Measurements from ENCODE around the gene ANGPT4.

Gene ANGPT4

GRCh38 chr20:825710-826421 is 90.3 kb downstream of the ANGPT4 start:
- no peak for DNase-seq (ENCODE audit: low spot score)

DNA sequence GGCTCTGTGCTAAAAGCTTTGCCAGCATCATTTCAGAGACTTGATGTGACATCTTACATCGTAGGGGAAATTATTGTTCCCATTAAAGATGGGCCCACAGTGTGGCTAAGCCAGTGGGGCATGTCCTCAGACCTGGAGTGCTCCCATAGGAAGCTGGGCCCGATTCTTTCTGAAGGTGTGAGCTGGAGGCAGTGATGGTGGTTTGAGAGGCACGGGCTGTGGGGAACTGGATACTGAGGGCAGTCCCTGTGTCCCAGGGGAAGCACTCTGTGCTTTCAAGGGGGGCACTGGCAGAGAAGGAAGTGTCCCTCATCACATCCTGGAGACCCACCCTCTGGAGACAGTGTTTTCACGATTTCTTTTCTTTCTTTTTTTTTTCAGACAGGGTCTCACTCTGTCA is 91.2 kb downstream of the ANGPT4 start:
- no peak for DNase-seq (ENCODE audit: low spot score)

DNA sequence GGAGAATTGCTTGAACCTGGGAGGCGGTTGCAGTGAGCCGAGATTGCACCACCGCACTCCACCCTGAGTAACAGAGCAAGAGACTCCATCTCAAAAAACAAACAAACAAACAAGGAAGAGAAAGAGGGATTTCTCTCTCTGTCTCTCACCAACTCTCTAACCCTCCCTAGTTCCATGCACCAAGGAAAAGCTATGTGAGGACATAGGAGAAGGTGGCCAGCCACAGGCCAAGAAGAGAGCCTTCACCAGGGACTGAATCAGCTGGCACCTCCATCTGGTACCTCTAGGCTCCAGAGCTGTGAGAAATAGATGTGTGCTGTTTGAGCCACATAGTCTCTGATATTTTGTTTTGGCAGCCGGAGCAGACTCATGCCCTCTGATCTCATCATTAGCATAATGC is 91.6 kb downstream of the ANGPT4 start:
- DNase-seq (ENCODE audit: low spot score), result no peak

GRCh38 chr20:823574-823902 is 92.6 kb downstream of the ANGPT4 start:
- no peak for DNase-seq (ENCODE audit: low spot score)

- no peak for DNase-seq (ENCODE audit: low spot score)
Measured at GRCh38 chr20:822651-823573, 93.2 kb downstream of the ANGPT4 start.

DNA sequence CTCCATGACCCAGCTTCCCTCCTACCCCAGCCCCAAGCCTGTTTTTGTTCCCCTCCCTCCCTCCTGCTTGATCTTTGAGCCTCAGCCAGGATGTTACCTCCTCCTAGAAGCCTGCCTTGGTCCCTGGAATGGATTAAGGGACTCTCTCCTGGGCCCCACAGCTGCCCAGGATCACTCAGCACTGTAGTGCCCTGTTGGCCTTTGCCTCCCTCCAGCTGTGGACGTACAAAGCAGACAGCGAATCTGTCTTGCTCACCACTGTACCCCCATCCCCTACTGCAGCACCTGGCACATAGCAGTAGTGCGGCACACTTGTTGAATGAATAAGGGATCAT is 94.4 kb downstream of the ANGPT4 start:
- no peak for DNase-seq (ENCODE audit: low spot score)

GRCh38 chr20:821046-821730 is 94.9 kb downstream of the ANGPT4 start:
- DNase-seq (ENCODE audit: low spot score), result no peak

DNA sequence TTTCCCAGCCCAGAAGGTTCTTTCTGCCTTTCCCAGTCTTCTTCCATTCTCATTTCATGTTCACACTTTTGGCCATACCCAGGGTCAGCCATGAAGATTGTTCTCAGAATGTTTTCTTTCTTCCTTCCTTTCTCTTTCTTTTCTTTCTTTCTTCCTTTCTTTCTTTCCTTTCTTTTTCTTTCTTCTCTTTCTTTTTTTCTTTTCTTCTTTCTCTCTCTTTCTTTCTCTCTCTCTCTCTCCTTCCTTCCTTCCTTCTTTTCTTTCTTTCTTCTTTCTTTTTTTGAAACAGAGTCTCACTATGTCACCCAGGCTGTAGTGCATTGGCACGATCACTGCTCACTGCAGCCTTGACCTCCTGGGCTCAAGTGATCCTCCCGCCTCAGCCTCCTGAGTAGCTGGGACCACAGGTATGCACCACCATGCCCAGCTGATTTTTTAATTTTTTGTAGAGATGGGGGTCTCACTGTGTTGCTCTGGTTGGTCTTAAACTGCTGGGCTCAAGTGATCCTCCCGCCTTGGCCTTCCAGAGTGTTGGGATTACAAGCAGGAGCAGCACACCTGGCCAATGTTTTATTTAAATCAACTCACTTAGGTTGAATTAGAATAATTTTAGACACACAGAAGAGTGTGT is 95.7 kb downstream of the ANGPT4 start:
- no peak for DNase-seq (ENCODE audit: low spot score)

Measured in globus pallidus (tissue), 1 donor.